ENCODE measurements around the gene CRYBG3.

Gene CRYBG3

GRCh38 chr3:97942801-97943546 lies 121.2 kb downstream of the CRYBG3 start:
- DNase-seq (ENCODE audit: low read depth): no peak

GRCh38 chr3:97948351-97949109 lies 126.7 kb downstream of the CRYBG3 start:
- DNase-seq (ENCODE audit: low read depth): no peak

- DNase-seq (ENCODE audit: low read depth): no peak
Measured at GRCh38 chr3:97949110-97949485, 127.3 kb downstream of the CRYBG3 start.

- DNase-seq (ENCODE audit: low read depth): no peak
Measured at GRCh38 chr3:97949743-97950142, 127.9 kb downstream of the CRYBG3 start.

- DNase-seq (ENCODE audit: low read depth): no peak
Measured at GRCh38 chr3:97950360-97950759, 128.5 kb downstream of the CRYBG3 start.

GRCh38 chr3:97952280-97952679 lies 130.5 kb downstream of the CRYBG3 start:
- DNase-seq (ENCODE audit: low read depth): no peak

GRCh38 chr3:97952872-97953271 lies 131.1 kb downstream of the CRYBG3 start:
- DNase-seq (ENCODE audit: low read depth): no peak

- no peak for DNase-seq (ENCODE audit: low read depth)
Measured at GRCh38 chr3:97954228-97954827, 132.5 kb downstream of the CRYBG3 start.

GRCh38 chr3:97956051-97956450 lies 134.2 kb downstream of the CRYBG3 start:
- no peak for DNase-seq (ENCODE audit: low read depth)

GRCh38 chr3:97957617-97958311 lies 136.0 kb downstream of the CRYBG3 start:
- DNase-seq (ENCODE audit: low read depth): no peak

GRCh38 chr3:97958396-97958795 lies 136.6 kb downstream of the CRYBG3 start:
- DNase-seq (ENCODE audit: low read depth): no peak

- DNase-seq (ENCODE audit: low read depth): no peak
Measured at GRCh38 chr3:97958796-97959195, 137.0 kb downstream of the CRYBG3 start.

GRCh38 chr3:97959872-97960271 lies 138.1 kb downstream of the CRYBG3 start:
- DNase-seq (ENCODE audit: low read depth): no peak

- DNase-seq (ENCODE audit: low read depth): no peak
Measured at GRCh38 chr3:97960551-97960950, 138.7 kb downstream of the CRYBG3 start.

GRCh38 chr3:97960993-97961766 lies 139.4 kb downstream of the CRYBG3 start:
- no peak for DNase-seq (ENCODE audit: low read depth)

- no peak for DNase-seq (ENCODE audit: low read depth)
Measured at GRCh38 chr3:97967966-97968365, 146.2 kb downstream of the CRYBG3 start.

- DNase-seq (ENCODE audit: low read depth): no peak
Measured at GRCh38 chr3:97968376-97968775, 146.6 kb downstream of the CRYBG3 start.

GRCh38 chr3:97969541-97969940 lies 147.7 kb downstream of the CRYBG3 start:
- no peak for DNase-seq (ENCODE audit: low read depth)

- DNase-seq (ENCODE audit: low read depth): no peak
Measured at GRCh38 chr3:97970156-97970555, 148.3 kb downstream of the CRYBG3 start.

GRCh38 chr3:97970956-97971620 lies 149.3 kb downstream of the CRYBG3 start:
- no peak for DNase-seq (ENCODE audit: low read depth)
